Colonic mucosa (tissue), 4 donors: ENCODE results near the gene LRRC31. TPM values are rescaled to one million over a fixed set of nuclear protein-coding genes. Genes with fewer than 3 reads are reported as not detected.

ENCODE experiments used
- DNase-seq: peaks from one replicate; pipeline ENCODE4 v3.0.0-alpha.2; 2020
- H3K27ac ChIP-seq: fragments of 200-600 bp; one replicate; pipeline ENCODE4 v1.8.0; 2021
- H3K27me3 ChIP-seq: fragments of 200-600 bp; one replicate; pipeline ENCODE4 v1.8.0; 2021
- H3K36me3 ChIP-seq: fragments of 200-600 bp; one replicate; pipeline ENCODE4 v1.8.0; 2021
- H3K4me1 ChIP-seq: fragments of 200-600 bp; one replicate; pipeline ENCODE4 v1.8.0; 2021; ENCODE audit warnings: mild to moderate bottlenecking
- H3K4me3 ChIP-seq: fragments of 200-600 bp; one replicate; pipeline ENCODE4 v1.8.0; 2021
- H3K9ac ChIP-seq, 2 donors: one replicate each; pipeline ENCODE4 v1.7.0; 2013; ENCODE audit warnings: control low read depth in 2 of 2, low read depth in 2 of 2, low read length in 2 of 2
- H3K9me3 ChIP-seq: fragments of 200-600 bp; one replicate; pipeline ENCODE4 v1.8.0; 2021
- CTCF ChIP-seq: fragments of 200-600 bp; IDR thresholded peaks from one replicate; pipeline ENCODE4 v1.8.0; 2022; ENCODE audit warnings: antibody characterized with exemption, mild to moderate bottlenecking
- intact Hi-C: fragments of 100-400 bp; cut with DNase I; formaldehyde crosslinking; loops from one replicate; pipeline ENCODE4 v1.14.1; 2022
- total RNA-seq, 2 donors: library from RNA; stranded (reverse); fragmentation: NEBNext Ultra II Directional in 1 of 2; extraction: Animal tissue kit (Norgen Biotek cat#: 25700) in 1 of 2; gene quantifications; one replicate each; pipeline ENCODE4 v1.2.1, GENCODE V29; 2021
- donor health status: healthy.
- donor health status: DM: no; HTN: no; CAD: no.
- donor health status: DM: no; HTN: no; CAD: no.

The LRRC31 gene
- total RNA-seq, 2 donors from 2014 or later: 42.0 to 66.0 TPM

GRCh38 chr3:169809230-169809795 is 60.4 kb downstream of the LRRC31 start:
- no peak overlapping the region for H3K4me3 ChIP-seq
- H3K27ac ChIP-seq: no peak overlapping the region
- H3K9ac ChIP-seq: no peak overlapping the region
- H3K9me3 ChIP-seq: no peaks in the 10 kb centered on the region
- intact Hi-C loops: no loop called here
- no peaks in the 10 kb centered on the region for H3K27me3 ChIP-seq
- H3K4me1 ChIP-seq: no peaks in the 10 kb centered on the region
- DNase-seq: no peak
- no peak for TF ChIP-seq CTCF
- no peaks in the 10 kb centered on the region for H3K36me3 ChIP-seq

- Histone ChIP-seq H3K36me3 (no peaks in the 10 kb centered on the region), H3K9me3 (no peaks in the 10 kb centered on the region), H3K27me3 (no peaks in the 10 kb centered on the region), H3K4me1 (no peaks in the 10 kb centered on the region), H3K27ac (no peak overlapping the region), H3K9ac (no peak overlapping the region), H3K4me3 (no peak overlapping the region)
- intact Hi-C loops: no loop called here
- TF ChIP-seq CTCF: no peak
- no peak for DNase-seq
These were observed 65.1 kb downstream of the LRRC31 start for GRCh38 chr3:169804681-169805080.

GRCh38 chr3:169792359-169792758 is 77.4 kb downstream of the LRRC31 start:
- intact Hi-C loops: no loop called here
- Histone ChIP-seq H3K9me3 (no peaks in the 10 kb centered on the region), H3K36me3 (no peaks in the 10 kb centered on the region), H3K27ac (no peak overlapping the region), H3K4me3 (no peak overlapping the region), H3K4me1 (no peaks in the 10 kb centered on the region), H3K9ac (no peak overlapping the region), H3K27me3 (no peaks in the 10 kb centered on the region)
- no peak for TF ChIP-seq CTCF
- DNase-seq: no peak

GRCh38 chr3:169790687-169791429 is 78.9 kb downstream of the LRRC31 start:
- Histone ChIP-seq H3K27me3 (no peaks in the 10 kb centered on the region), H3K9ac (no peak overlapping the region), H3K27ac (no peak overlapping the region), H3K9me3 (no peaks in the 10 kb centered on the region), H3K4me3 (no peak overlapping the region), H3K36me3 (peaks cover 6% of the 10 kb centered on the region), H3K4me1 (no peaks in the 10 kb centered on the region)
- no peak for TF ChIP-seq CTCF
- intact Hi-C loops: no loop called here
- DNase-seq: no peak

- TF ChIP-seq CTCF: no peak
- H3K4me3 ChIP-seq: no peak overlapping the region
- no peaks in the 10 kb centered on the region for H3K9me3 ChIP-seq
- H3K4me1 ChIP-seq: no peaks in the 10 kb centered on the region
- no peak for DNase-seq
- H3K36me3 ChIP-seq: peaks cover 6% of the 10 kb centered on the region
- H3K27ac ChIP-seq: no peak overlapping the region
- H3K9ac ChIP-seq: no peak overlapping the region
- intact Hi-C loops: no loop called here
- H3K27me3 ChIP-seq: no peaks in the 10 kb centered on the region
These were observed 79.5 kb downstream of the LRRC31 start for GRCh38 chr3:169790219-169790618.

Other genes starting within 250 kb of the LRRC31 start
- 10 to 100 TPM; 81.0 to 88.1 TPM for gene MECOM, start 206.2 kb downstream of the LRRC31 start, total RNA-seq
- 1 to 10 TPM; 5.5 to 9.6 TPM for gene TERC, start 104.9 kb downstream of the LRRC31 start, total RNA-seq
- gene ACTRT3, start 100.4 kb downstream of the LRRC31 start, total RNA-seq: 1 to 10 TPM; 1.2 to 1.6 TPM
- gene MYNN, start 96.5 kb downstream of the LRRC31 start, total RNA-seq: 10 to 100 TPM; 11.1 to 12.9 TPM
- gene LRRIQ4, start 57.1 kb downstream of the LRRC31 start, total RNA-seq: not detected
- gene LRRC34, start 57.0 kb downstream of the LRRC31 start, total RNA-seq: under 1 TPM; 0.77 to 0.82 TPM
- gene SAMD7, start 41.6 kb upstream of the LRRC31 start, total RNA-seq: not detected
- 10 to 100 TPM; 70.0 to 98.3 TPM for gene SEC62, start 96.9 kb upstream of the LRRC31 start, total RNA-seq
- gene GPR160, start 168.1 kb upstream of the LRRC31 start, total RNA-seq: 10 to 100 TPM; 56.4 to 78.4 TPM